NCI-H2029 treated with DMSO at 0.1 percent for 48 hours (cell line): Measurements from ENCODE around the gene RERE.

ENCODE experiments used
- DNase-seq: peaks from one replicate; lab custom pipeline; 2025; lab: John Stamatoyannopoulos, UW

RERE gene

GRCh38 chr1:8570465-8570864 lies 247.0 kb downstream of the RERE start:
- DNase-seq = no peak

DNA sequence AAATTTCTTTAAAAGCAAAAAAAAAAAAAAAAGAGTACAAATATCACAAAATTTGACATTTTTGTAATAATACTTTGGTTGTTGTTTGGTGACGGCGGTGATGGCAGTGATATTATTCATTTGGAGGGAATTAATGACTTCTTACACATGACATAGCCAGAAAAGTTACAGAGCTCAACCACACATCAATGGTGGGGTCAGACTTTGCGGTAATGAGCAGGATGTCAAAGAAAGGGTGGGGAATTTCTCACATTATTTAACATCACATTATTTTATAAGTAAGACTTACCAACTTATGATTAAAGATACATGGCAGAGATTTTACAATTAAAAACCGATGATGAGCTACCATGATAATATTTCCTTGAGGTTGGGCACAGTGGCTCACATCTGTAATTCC lies 248.2 kb downstream of the RERE start:
- no peak for DNase-seq

GRCh38 chr1:8568837-8569236 lies 248.6 kb downstream of the RERE start:
- no peak for DNase-seq

DNA sequence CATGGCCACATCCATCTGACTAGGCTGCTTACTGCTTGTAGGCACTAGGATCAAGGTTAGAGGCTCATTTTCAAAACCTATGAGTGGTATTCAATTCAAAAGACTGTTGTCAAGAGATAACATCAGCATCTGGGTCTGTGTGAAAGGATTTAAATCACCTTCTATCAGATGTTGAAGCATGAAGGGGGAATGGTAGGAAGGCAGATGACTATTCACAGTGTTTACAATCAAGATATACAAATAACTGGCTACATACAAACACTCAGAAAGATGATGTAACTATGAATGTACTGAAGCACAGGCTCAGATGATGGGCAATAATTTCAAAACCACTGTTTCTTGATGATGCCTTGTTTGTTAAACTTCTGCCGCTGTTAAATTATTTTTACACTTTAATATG lies 250.3 kb downstream of the RERE start:
- DNase-seq = no peak

DNA sequence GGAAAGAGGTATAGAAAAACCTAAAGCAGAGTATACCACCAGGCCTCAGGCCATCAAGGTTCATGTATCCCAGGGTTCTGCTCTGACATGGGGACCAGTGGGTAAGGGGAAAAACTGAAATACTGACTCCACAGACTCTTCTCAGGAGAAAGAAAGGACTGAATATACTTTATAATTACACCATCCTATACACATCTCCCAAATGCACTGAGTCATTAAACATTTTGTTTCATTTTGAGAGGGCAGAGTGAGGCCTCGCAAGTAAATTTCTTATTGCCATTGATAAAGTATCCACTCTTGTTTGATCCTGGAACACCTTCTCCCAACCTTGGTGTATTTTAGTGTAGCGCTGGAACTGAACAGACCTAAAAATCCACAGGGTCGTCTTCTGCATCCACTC lies 251.6 kb downstream of the RERE start:
- no peak for DNase-seq

DNA sequence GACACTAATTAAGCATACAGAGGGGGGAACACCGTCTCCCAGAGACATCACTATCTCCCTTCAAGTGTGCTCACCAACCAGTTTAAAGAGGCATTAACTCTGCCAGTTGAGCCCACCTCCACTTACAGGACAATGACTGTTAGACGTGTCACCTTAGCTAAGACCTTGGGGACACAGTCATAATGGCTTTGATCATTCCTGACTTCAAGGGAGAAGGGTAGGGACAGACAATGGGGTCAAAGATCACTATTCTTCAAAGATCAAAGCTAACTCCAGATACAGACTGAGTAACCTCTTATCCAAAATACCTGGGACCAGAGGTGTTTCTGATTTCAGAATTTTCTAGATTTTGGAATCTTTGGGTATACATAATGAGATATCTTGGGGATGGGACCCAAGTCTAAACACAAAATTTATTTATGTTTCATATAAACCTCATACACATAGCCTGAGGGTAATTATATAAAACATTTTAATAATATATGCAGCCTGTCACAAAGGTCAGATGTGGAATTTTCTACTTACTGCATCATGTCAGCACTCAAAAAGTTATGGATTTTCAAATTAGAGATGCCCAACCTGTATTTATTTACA lies 253.4 kb downstream of the RERE start:
- no peak for DNase-seq

DNA sequence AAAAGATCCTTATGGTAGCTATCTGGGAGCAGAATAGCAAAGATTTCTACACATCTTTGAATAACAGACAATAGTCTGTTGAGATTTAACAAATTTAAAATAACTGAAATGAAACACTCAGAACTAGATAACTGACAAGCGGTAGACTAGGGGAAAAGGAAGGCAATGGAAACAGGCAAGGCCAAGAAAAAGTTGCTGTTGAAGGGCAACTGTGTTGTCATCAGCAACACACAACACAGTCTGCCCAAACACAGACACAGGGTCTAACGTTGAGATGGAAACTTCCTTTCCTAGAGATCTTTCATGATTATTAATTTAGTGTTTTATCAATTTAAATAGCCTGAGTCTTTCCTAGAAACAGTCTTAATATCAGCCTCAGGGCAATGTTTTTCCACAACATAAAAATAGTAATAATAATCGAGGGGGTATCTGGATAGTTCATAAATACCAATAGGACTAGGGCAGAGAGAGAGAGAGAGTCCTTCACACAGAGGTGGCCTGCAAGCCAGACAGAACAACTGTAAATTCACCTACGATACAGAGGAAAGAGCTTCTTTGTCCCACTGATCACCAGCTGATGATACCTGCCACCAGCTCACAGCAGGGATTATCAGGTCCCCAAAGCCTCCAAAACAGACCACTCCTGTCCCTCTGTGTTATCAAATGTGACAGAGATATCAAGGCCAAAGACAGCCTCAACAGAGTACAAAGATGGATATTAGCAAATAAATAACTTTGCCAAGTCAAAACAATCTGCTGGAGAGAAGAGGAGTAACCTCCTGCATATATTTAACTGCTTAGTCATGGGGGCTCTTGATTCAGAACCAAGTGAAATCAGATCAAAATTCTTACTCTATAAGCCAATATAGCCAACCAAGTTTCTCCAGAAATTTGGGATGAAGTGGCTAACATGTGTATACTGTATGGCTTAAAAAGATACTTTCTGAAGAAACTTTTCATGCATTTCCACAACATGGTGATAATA lies 254.3 kb downstream of the RERE start:
- DNase-seq = no peak

GRCh38 chr1:8562222-8562621 lies 255.2 kb downstream of the RERE start:
- DNase-seq = no peak

- peak; percentile 58 for DNase-seq
Measured at GRCh38 chr1:8560611-8561544, 256.6 kb downstream of the RERE start.

GRCh38 chr1:8560035-8560434 lies 257.4 kb downstream of the RERE start:
- DNase-seq = no peak

GRCh38 chr1:8555582-8555981 lies 261.9 kb downstream of the RERE start:
- no peak for DNase-seq

- no peak for DNase-seq
Measured at GRCh38 chr1:8554956-8555534, 262.4 kb downstream of the RERE start.

GRCh38 chr1:8552820-8553397 lies 264.5 kb downstream of the RERE start:
- DNase-seq = no peak

DNA sequence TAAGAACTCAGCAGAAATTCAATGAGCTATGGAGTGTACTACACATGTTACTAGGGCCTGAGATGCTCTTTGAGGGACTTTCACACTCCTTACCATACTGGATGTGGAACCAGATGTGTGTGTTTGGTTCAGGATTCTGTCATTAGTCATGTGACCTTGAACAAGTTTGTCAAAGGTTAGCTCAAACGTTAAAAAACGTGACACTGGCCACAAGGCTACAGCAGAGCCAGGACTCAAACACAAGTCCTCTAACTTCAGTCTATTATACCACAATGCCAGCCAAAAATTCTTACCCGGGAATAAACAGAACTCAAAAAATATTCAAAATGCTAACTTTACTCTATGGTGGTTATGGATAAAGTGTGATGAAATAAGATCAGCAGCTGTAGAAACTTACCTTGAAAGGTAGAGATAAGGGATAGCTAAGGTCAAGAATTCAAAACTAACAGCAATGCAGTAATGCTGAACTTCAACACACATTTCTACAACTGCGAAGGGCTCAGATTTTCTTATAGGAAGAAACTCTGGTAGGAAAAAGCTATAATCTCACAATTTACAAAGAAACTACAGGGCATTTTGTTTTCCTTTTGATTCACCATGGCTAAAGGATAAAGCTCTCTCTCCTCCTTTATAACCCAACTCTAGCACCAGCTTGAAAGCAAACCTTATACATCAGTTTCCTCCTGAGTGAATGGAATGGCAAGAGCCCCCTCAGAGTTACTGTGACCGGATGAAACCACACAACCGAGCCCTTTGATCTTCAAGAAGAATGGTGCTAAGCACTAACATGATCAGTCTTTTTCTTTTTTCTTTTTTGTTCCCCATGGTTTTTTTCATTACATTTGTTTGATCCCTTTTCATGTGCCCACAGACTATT lies 265.6 kb downstream of the RERE start:
- no peak for DNase-seq

DNA sequence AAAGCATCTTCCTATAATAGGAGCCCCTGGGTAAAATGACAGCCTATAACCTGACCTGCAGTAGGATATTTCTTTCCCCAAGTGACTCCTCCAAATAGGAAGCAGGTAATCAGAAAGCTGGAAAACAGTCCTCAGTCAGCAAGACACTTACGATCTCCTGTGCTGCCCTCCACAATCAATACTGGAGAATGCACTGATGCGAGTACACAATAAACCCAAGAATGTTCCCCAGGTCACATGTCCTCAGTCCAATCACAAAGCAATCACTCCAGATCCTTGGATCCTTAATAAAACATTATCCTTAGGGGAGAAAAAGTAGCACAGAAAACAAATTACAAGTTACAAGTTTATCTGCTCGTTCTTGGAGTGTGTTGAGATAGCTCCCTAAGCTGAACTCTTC lies 266.4 kb downstream of the RERE start:
- no peak for DNase-seq

- no peak for DNase-seq
Measured at GRCh38 chr1:8547791-8548190, 269.6 kb downstream of the RERE start.

GRCh38 chr1:8545078-8545477 lies 272.4 kb downstream of the RERE start:
- DNase-seq = no peak

DNA sequence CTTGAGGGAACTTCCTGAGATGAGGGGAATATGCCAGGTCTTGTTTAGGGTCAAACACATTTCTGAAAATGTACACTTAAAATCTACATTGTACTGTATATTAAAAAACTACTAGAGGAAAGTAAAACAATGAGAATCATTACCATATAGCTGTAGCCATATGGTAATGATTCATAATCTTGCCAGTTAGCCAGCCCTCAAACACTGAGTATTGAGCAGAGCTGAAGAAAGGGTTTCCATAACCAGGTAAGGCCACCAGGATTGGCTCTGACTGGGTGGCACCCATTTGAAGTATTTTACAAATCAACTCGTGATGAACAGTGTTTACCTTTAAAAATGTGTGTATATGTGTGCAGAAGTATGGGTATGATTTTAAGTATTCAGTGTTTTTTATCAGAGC lies 272.8 kb downstream of the RERE start:
- DNase-seq = no peak

GRCh38 chr1:8543965-8544364 lies 273.5 kb downstream of the RERE start:
- DNase-seq = no peak

DNA sequence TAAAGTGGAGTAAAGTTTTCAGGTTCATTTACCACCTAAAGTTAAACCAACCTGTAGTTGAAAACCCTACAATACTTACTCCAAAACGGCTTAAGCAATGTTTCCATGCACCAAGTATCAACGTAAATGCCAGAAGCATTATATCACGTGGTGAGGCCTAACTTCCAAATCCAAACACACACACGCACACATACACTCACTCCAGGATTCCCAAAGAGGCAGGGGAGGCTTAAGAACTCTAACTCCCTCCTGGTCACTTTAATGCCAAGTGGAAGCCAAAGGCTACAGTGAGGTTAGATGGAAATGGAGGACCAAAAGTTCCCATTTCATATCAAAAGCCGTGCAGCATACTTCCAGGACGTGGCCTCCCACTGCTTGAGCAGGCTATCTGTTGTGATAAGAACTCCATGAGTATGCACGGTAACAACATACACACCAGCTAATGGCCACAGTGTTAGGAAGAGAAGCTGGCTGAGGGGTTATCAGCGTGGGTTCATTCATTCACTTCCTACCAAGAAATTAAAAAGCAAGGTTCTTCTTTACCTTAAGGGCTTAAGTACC lies 275.4 kb downstream of the RERE start:
- DNase-seq = no peak
